ENCODE measurements around the gene XPA.
"Not testable (repeated sequence)": the region's sequence is repeated elsewhere in the genome, so short reads cannot be mapped to it uniquely, and the experiment has no call there.

Gene XPA

GRCh38 chr9:97696803-97697601, at the start of gene XPA:
XPA (minus strand) TSS chr9:97697340; CDS start chr9:97697292, 48 bp downstream.
- DNase-seq: peak; percentile 97

- no peak for DNase-seq
Observed at GRCh38 chr9:97744710-97745708, 47.9 kb upstream of the XPA start.

- DNase-seq: not testable (repeated sequence)
Observed at GRCh38 chr9:97744025-97744424, 46.9 kb upstream of the XPA start.

GRCh38 chr9:97742545-97742944, 45.4 kb upstream of the XPA start:
- DNase-seq: no peak

GRCh38 chr9:97741947-97742346, 44.8 kb upstream of the XPA start:
- DNase-seq: no peak

- DNase-seq: peak; percentile 26 to 59
Observed at GRCh38 chr9:97740848-97741821, 44.0 kb upstream of the XPA start.

GRCh38 chr9:97737429-97737828, 40.3 kb upstream of the XPA start:
- no peak for DNase-seq

- DNase-seq: no peak
Observed at GRCh38 chr9:97735070-97735600, 38.0 kb upstream of the XPA start.

GRCh38 chr9:97726716-97727115, 29.6 kb upstream of the XPA start:
- no peak for DNase-seq

- DNase-seq: no peak
Observed at GRCh38 chr9:97723819-97724218, 26.7 kb upstream of the XPA start.

- DNase-seq: no peak
Observed at GRCh38 chr9:97722331-97722730, 25.2 kb upstream of the XPA start.

GRCh38 chr9:97721396-97721795, 24.3 kb upstream of the XPA start:
- no peak for DNase-seq

GRCh38 chr9:97717866-97718265, 20.7 kb upstream of the XPA start:
- DNase-seq: no peak

- no peak for DNase-seq
Observed at GRCh38 chr9:97714435-97714834, 17.3 kb upstream of the XPA start.

- DNase-seq: no peak
Observed at GRCh38 chr9:97711223-97711626, 14.1 kb upstream of the XPA start.

GRCh38 chr9:97710356-97711222, 13.4 kb upstream of the XPA start:
- DNase-seq: peak; percentile 41 to 48

GRCh38 chr9:97706246-97706645, 9.1 kb upstream of the XPA start:
- DNase-seq: no peak

- DNase-seq: no peak
Observed at GRCh38 chr9:97705354-97705950, 8.3 kb upstream of the XPA start.

GRCh38 chr9:97704851-97705250, 7.7 kb upstream of the XPA start:
- no peak for DNase-seq

- DNase-seq: no peak
Observed at GRCh38 chr9:97704345-97704677, 7.2 kb upstream of the XPA start.

All from stimulated activated CD4-positive, alpha-beta T cell treated with anti-CD3 and anti-CD28 coated beads, Interleukin-2, amount 100 ng/mL, for 24 hours (primary cell).